ENCODE data around the gene TAGLN3.

The TAGLN3 gene

GRCh38 chr3:111978583-111979433 lies 19.9 kb upstream of the TAGLN3 start, which contains the start of gene ABHD10:
ABHD10 (plus strand) TSS chr3:111979026; CDS start chr3:111979062, 36 bp downstream.
- peak; percentile 99 for DNase-seq

DNA sequence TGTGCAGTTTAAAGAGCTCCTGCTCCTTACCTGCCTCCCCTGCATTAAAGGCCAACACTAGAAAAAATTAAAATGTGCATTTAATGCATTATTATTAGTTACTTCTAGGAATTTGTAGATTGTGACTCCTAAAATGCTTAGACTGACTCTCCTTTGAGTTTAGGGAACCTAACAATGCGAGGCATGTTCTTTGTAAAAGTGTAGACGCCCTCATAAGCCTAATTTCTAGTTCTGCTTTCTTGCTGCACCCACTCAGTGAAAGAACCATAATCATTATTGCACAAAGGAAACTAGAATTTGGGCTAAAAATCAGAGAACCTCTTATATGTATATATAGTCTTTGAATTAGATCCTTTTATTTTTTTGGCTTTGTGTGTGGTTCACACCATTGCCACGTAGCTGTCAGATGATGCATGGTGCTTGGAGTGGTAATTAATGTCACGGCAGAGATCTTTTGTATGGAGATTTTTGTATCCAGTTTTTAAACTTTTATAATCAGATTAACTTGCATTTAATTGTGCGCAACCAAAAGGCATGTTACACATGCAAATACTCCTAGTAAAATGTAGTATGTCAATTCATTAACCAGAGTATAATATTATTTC lies 19.2 kb upstream of the TAGLN3 start:
- no peak for DNase-seq

- no peak for DNase-seq
Observed at GRCh38 chr3:111980716-111981456, 17.8 kb upstream of the TAGLN3 start.

DNA sequence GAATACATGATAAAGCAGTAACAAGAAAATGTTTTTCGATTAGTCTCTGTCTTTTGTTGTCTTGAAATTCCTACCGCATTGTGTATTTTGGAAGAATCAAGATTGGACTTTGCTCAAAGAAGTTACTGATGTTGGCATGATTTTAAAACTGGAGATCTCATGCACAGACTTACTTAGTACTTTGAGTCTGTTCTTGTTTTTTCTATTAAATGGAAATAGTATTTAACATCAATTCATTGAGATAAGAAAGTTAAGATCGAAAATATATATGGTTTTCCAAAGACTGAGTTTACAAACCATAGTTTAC lies 17.3 kb upstream of the TAGLN3 start:
- DNase-seq, result no peak

DNA sequence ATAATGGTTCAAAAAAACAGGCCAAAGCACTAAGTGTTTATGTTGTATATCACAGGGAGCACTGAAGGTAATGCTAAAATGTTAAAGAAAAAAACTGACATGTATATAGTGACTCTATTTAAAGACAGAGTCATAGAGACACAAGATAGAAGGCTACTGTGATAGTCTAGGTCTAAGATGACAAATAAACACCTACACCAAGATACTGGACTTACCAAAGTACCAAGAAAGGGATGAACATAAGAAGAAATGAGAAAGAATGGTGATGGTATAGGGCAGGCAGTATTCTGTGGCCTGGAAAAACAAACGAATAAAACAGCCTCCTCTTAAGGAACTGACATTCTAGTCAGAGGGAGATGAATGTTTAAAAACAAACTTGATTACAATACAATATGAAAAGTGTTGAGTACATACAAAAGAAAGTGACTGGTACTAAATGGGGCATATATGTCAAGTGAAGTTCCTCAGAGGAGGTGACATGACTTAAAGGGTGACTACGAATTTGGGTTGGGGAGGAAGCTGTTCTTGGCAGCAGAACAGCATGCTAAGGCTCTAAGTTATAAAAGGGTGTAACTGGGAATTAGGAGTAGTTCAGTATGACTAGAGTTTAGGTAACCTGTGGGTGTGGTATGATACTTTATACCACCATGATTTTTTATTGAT lies 14.0 kb upstream of the TAGLN3 start:
- no peak for DNase-seq

GRCh38 chr3:111986800-111987199 lies 11.9 kb upstream of the TAGLN3 start:
- no peak for DNase-seq

- DNase-seq, result peak; percentile 44
Observed at GRCh38 chr3:111989061-111989678, 9.6 kb upstream of the TAGLN3 start.

GRCh38 chr3:111993038-111993437 lies 5.7 kb upstream of the TAGLN3 start:
- no peak for DNase-seq

DNA sequence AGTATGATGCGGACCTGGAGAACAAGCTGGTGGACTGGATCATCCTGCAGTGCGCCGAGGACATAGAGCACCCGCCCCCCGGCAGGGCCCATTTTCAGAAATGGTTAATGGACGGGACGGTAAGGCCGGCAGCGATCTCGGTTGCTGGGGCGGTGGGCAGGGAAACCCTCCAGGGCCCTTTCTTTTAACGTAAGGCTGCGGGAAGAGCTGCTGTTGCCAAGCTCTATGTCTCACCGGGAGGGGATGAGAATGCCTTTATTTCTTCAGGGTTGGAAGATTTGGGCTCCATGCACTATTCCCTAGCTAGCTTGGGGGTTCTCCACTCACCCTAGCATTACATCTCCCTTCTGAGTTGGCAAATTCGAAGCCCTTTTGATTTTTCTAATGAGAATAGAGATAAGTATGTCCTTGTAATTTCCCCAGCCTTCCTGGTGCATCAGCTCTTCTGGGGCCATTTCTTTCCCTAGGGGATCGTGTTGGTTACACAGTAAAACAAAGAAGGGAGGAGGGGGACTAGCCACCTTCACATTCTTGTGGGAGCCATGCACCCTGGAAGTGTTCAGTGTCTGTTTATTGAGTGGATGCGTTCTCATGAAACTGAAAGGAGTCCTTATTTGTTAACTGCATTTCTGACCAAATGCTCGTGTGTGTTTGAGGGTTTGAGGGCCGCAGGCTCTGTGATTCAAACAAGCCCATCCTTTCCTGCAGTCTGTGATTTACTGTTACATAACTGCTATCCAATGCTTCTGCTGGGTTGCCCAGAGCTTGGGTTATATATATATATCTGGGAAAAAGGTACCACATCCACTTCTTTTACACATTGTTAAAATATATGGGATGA lies 982 bp downstream of the TAGLN3 start:
- no peak for DNase-seq

GRCh38 chr3:112000367-112000771 lies 1.6 kb downstream of the TAGLN3 start:
- DNase-seq, result no peak

GRCh38 chr3:112000966-112001365 lies 2.2 kb downstream of the TAGLN3 start:
- DNase-seq, result no peak

- no peak for DNase-seq
Observed at GRCh38 chr3:112001526-112001925, 2.8 kb downstream of the TAGLN3 start.

DNA sequence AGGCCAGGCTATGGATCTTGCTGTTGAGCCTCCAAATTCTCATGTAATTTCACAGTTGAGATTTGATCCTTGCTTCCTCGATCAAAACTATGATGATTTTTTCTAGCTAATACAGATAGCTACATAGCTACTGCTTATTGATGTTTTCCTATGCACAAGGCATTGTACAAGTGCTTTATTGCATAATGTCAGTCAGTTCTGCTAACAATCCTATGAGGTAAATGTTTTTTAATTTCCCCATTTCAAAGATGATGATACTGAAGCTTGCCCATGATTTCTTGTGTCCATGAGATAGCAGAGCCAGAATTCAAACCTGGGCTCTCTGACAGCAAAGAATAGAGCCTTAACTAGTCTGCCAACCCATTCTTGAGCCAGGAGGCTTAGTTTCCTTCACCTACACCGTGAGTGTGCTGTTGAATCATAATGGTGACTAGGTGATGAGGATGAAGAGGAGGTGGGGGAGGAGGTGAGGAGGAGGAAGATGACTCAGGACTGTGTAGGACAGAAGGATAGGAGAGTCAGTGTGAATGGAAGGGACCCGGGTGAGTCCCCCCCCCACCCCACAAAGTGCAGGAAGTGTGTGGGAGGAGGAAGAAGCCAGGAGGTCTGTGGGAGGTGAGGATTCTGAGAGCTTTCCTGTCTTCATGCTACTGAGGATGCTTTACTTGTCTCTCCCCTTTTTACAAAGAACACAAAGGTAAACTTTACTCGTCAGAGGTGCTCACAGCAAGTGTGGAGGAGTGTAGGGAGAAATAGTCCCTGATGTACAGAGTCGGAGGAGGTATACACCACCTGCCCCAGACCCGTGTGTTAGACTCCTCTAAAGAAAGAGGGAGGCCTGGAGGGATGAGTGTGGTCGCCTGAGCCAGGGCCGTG lies 3.6 kb downstream of the TAGLN3 start:
- no peak for DNase-seq

- no peak for DNase-seq
Observed at GRCh38 chr3:112003321-112004080, 4.8 kb downstream of the TAGLN3 start.

GRCh38 chr3:112004187-112004586 lies 5.5 kb downstream of the TAGLN3 start:
- DNase-seq, result no peak

- no peak for DNase-seq
Observed at GRCh38 chr3:112004669-112005068, 5.9 kb downstream of the TAGLN3 start.

DNA sequence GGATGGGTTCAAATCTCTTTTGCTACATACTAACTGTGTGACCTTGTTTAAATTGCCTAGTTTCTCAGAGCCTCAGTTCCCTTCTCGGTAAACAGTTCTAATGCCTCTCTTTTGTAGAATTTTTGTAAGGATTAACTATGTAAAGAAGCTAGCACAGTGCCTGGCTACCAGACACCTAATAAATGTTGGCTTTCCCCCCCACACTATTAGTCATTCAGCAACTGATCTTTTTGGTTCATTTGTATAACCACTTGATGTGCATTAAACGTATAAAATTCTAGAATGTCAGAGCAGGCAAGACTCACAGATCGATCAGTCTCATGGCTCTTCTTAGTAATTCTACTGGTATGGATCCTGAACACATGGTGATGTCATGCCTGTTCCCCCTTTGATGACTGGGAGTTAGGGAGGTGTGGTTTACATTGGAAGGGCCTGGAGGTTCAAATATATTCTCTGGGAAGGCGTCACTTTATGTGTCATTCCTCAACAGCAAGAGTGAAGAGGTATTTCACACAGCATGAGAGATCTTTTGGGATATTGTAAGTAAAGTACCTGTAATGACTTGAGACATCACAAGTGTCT lies 6.5 kb downstream of the TAGLN3 start:
- DNase-seq, result no peak

- no peak for DNase-seq
Observed at GRCh38 chr3:112007633-112008032, 8.9 kb downstream of the TAGLN3 start.

- DNase-seq, result no peak
Observed at GRCh38 chr3:112009670-112010069, 10.9 kb downstream of the TAGLN3 start.

- DNase-seq, result no peak
Observed at GRCh38 chr3:112010636-112011035, 11.9 kb downstream of the TAGLN3 start.

All from NCI-H2029 (cell line).